HCT116 (cell line): Measurements from ENCODE around the gene ZNF555. TPM values are rescaled to one million over a fixed set of nuclear protein-coding genes. Genes with fewer than 3 reads are reported as not detected.

Source experiments
- ATAC-seq: fragments of 200-7000 bp; cut with Tn5 transposase; 2 replicates; pipeline ENCODE4 v1.9.1; 2020; ENCODE audit warnings: mild to moderate bottlenecking, moderate library complexity
- BruUV-seq: library from RNA; stranded (reverse); fragments of 400-500 nt; replicated peaks from 2 replicates; lab custom pipeline; 2021; lab: Mats Ljungman, UMichigan
- CTCF ChIA-PET: fragments of 300-600 bp; sonication (Branson Sonifier 250); formaldehyde crosslinking; loops from one replicate; lab custom pipeline; 2021; ENCODE audit warnings: antibody characterized with exemption; lab: Charles Lee
- POLR2A ChIA-PET: fragments of 300-600, 350-600 bp; sonication (Branson Sonifier 250); formaldehyde crosslinking; loops from one replicate; lab custom pipeline; 2021; ENCODE audit warnings: antibody characterized with exemption; lab: Charles Lee
- RAD21 ChIA-PET, 2 experiments: fragments of 300-600 bp; sonication (Branson Sonifier 250); formaldehyde crosslinking; loops; one replicate each; lab custom pipeline; 2023; ENCODE audit warnings: low total read pairs in 2 of 2; ENCODE audit not compliant: uncharacterized antibody in 2 of 2, unreplicated experiment in 2 of 2, low non-redundant PET in 1 of 2; lab: Charles Lee
- DNase-seq: peaks from one replicate; pipeline ENCODE4 v3.0.0-alpha.2; 2010; ENCODE audit warnings: low read depth, low spot score
- H2AFZ ChIP-seq: fragments of 200-600 bp; shearing (Covaris generic), sonication (generic); 2 replicates; pipeline ENCODE4 v1.6.1; 2017; ENCODE audit warnings: low read depth, mixed run types, mixed read lengths, antibody characterized with exemption, low read length; ENCODE audit not compliant: poor library complexity, severe bottlenecking
- H3K27ac ChIP-seq: 2 replicates; pipeline ENCODE4 v1.5.1; 2012; ENCODE audit warnings: low read depth, low read length
- H3K27me3 ChIP-seq: fragments of 200-600 bp; sonication (generic); 2 replicates; pipeline ENCODE4 v1.6.1; 2016; ENCODE audit warnings: mixed run types, low read length, mixed read lengths; ENCODE audit not compliant: insufficient read depth
- H3K36me3 ChIP-seq, 2 experiments: fragments of 200-500 bp in 1 of 2; fragments of 200-600 bp in 1 of 2; sonication (Bioruptor generic) in 1 of 2; sonication (generic) in 1 of 2; 2 replicates each; pipeline versions ENCODE4 v1.5.1 to v1.6.1; 2014 to 2016; ENCODE audit warnings: low read length in 2 of 2, inconsistent platforms in 1 of 2, mixed read lengths in 1 of 2, mixed run types in 1 of 2; ENCODE audit not compliant: insufficient read depth in 2 of 2, control insufficient read depth in 1 of 2
- H3K4me1 ChIP-seq, 2 experiments: fragments of 200-600 bp in 1 of 2; sonication (generic) in 1 of 2; 2 replicates each; pipeline versions ENCODE4 v1.5.1 to v1.6.1; 2012 to 2017; ENCODE audit warnings: low read length in 2 of 2, inconsistent platforms in 1 of 2, mild to moderate bottlenecking in 1 of 2, mixed read lengths in 1 of 2, mixed run types in 1 of 2, moderate library complexity in 1 of 2; ENCODE audit not compliant: insufficient read depth in 2 of 2, control insufficient read depth in 1 of 2
- H3K4me2 ChIP-seq: fragments of 200-600 bp; sonication (generic); 2 replicates; pipeline ENCODE4 v1.6.1; 2017; ENCODE audit warnings: mixed run types, low read length, mixed read lengths
- H3K4me3 ChIP-seq, 2 experiments: fragments of 200-600 bp in 1 of 2; sonication (generic) in 1 of 2; replicated peaks in 1 of 2; 2 replicates each; pipeline ENCODE4 v1.5.1; 2011 to 2016; ENCODE audit warnings: low read length in 2 of 2, control low read depth in 1 of 2, low read depth in 1 of 2, mild to moderate bottlenecking in 1 of 2, mixed read lengths in 1 of 2, mixed run types in 1 of 2
- H3K79me2 ChIP-seq: fragments of 200-600 bp; sonication (generic); 2 replicates; pipeline ENCODE4 v1.6.1; 2017; ENCODE audit warnings: mild to moderate bottlenecking, mixed run types, low read length, moderate library complexity, mixed read lengths; ENCODE audit not compliant: insufficient read depth
- H3K9ac ChIP-seq: fragments of 200-600 bp; sonication (generic); 2 replicates; pipeline ENCODE4 v1.6.1; 2016; ENCODE audit warnings: low read length, mixed read lengths
- H3K9me2 ChIP-seq: fragments of 200-600 bp; sonication (generic), shearing (Covaris generic); 2 replicates; pipeline ENCODE4 v1.6.1; 2017; ENCODE audit warnings: mixed run types, mild to moderate bottlenecking, moderate library complexity; ENCODE audit not compliant: insufficient read depth
- H3K9me3 ChIP-seq, 2 experiments: fragments of 200-500 bp in 1 of 2; fragments of 200-600 bp in 1 of 2; sonication (Bioruptor generic) in 1 of 2; sonication (generic) in 1 of 2; 2 replicates each; pipeline ENCODE4 v1.6.1; 2014 to 2017; ENCODE audit warnings: low read length in 2 of 2, mixed read lengths in 2 of 2, inconsistent platforms in 1 of 2, low read depth in 1 of 2, mild to moderate bottlenecking in 1 of 2, mixed run types in 1 of 2, moderate library complexity in 1 of 2; ENCODE audit not compliant: control insufficient read depth in 1 of 2, insufficient read depth in 1 of 2
- H4K20me1 ChIP-seq: fragments of 200-600 bp; sonication (generic), shearing (Covaris generic); 2 replicates; pipeline ENCODE4 v1.6.1; 2017; ENCODE audit warnings: mixed run types, mild to moderate bottlenecking, moderate library complexity; ENCODE audit not compliant: insufficient read depth
- EGR1 ChIP-seq: IDR thresholded peaks from 2 replicates; pipeline ENCODE4 v1.6.1; 2012; ENCODE audit warnings: low read depth
- ELF1 ChIP-seq: IDR thresholded peaks from 2 replicates; pipeline ENCODE4 v1.6.1; 2012; ENCODE audit warnings: low read depth, borderline replicate concordance
- JUND ChIP-seq: IDR thresholded peaks from 2 replicates; pipeline ENCODE4 v1.6.1; 2012
- MAX ChIP-seq: IDR thresholded peaks from 2 replicates; pipeline ENCODE4 v1.6.1; 2012
- ZBTB33 ChIP-seq: IDR thresholded peaks from 2 replicates; pipeline ENCODE4 v1.6.1; 2011; ENCODE audit warnings: mild to moderate bottlenecking, low read length, moderate library complexity; ENCODE audit not compliant: insufficient replicate concordance; ENCODE audit errors: extremely low read depth
- ZFX ChIP-seq: fragments of 450-650 bp; IDR thresholded peaks from 2 replicates; pipeline ENCODE4 v1.6.1; 2017
- ZNF274 ChIP-seq: fragments of 200-500 bp; sonication (Bioruptor generic); IDR thresholded peaks from 2 replicates; pipeline ENCODE4 v1.6.1; 2014; ENCODE audit warnings: mild to moderate bottlenecking, low read depth, low read length, inconsistent platforms
- intact Hi-C: fragments of 100-400 bp; cut with micrococcal nuclease; formaldehyde crosslinking; loops from 2 replicates; pipeline ENCODE4 v1.10.0; 2022
- total RNA-seq: library from RNA; stranded (reverse); gene quantifications from one replicate; pipeline ENCODE4 v1.2.1, GENCODE V29; 2021; ENCODE audit not compliant: unreplicated experiment

The ZNF555 gene
- total RNA-seq, 1 experiment from 2014 or later: 4.5 TPM

GRCh38 chr19:2837430-2837829, 3.8 kb upstream of the ZNF555 start:
- H4K20me1 ChIP-seq: no peaks in the 10 kb centered on the region
- TF ChIP-seq ZNF274: no peak
- TF ChIP-seq MAX: no peak
- no peak for TF ChIP-seq JUND
- no peak for TF ChIP-seq EGR1
- TF ChIP-seq ELF1: no peak
- H3K27me3 ChIP-seq: no peaks in the 10 kb centered on the region
- peaks cover 0 to 10% of the 10 kb centered on the region in 2 experiments; a peak in 2 of 4 replicates for H3K4me1 ChIP-seq
- RAD21 ChIA-PET: no interaction called here
- no peak overlapping the region for H3K27ac ChIP-seq
- peaks cover 13 to 30% of the 10 kb centered on the region in 2 experiments; a peak in 2 of 4 replicates for H3K9me3 ChIP-seq
- ATAC-seq: no peak
- CTCF ChIA-PET: no interaction called here
- no peak overlapping the region for H2AFZ ChIP-seq
- BruUV-seq: no TSS peak
- H3K4me3 ChIP-seq: no peak overlapping the region
- H3K36me3 ChIP-seq: no peaks in the 10 kb centered on the region
- no peak overlapping the region for H3K4me2 ChIP-seq
- intact Hi-C loops: no loop called here
- H3K79me2 ChIP-seq: no peaks in the 10 kb centered on the region; the same call in 1 of the 2 replicates
- H3K9ac ChIP-seq: no peak overlapping the region
- DNase-seq: no peak
- H3K9me2 ChIP-seq: no peaks in the 10 kb centered on the region
- POLR2A ChIA-PET: no interaction called here

- peak overlapping the region; percentile 56 for H3K9ac ChIP-seq
- peak overlapping the region; percentile 87 for H3K4me2 ChIP-seq
- peak overlapping the region; percentile 53 to 64 for H3K4me3 ChIP-seq
- no TSS peak for BruUV-seq
- no peaks in the 10 kb centered on the region for H3K9me2 ChIP-seq
- peaks cover 0 to 3% of the 10 kb centered on the region in 2 experiments; a peak in 1 of 4 replicates for H3K9me3 ChIP-seq
- ATAC-seq (peak; percentile 20), DNase-seq (no peak)
- peaks cover 0 to 12% of the 10 kb centered on the region in 2 experiments; a peak in 2 of 4 replicates for H3K4me1 ChIP-seq
- TF ChIP-seq ZFX (0 out of 2 replicates have a peak, but pooled peaks have one; percentile 18), ZBTB33 (no peak)
- H3K36me3 ChIP-seq: no peaks in the 10 kb centered on the region
- no peaks in the 10 kb centered on the region; the same call in 1 of the 2 replicates for H3K79me2 ChIP-seq
- ChIA-PET CTCF (interaction anchor here (0.9 to 1.7 kb wide), 3 partner anchors 9 to 46 kb away, joined by 3 to 5 read pairs (median 5); no protein-coding TSS in a partner anchor), POLR2A (no interaction called here), RAD21 (no interaction called here)
- H3K27ac ChIP-seq: peak overlapping the region; percentile 67; the same call in 1 of the 2 replicates
- H4K20me1 ChIP-seq: no peaks in the 10 kb centered on the region
- H2AFZ ChIP-seq: no peak overlapping the region
- no peaks in the 10 kb centered on the region for H3K27me3 ChIP-seq
- intact Hi-C loops: loop anchor here (10.0 kb wide), 1 partner anchor 93 kb away; no protein-coding TSS in a partner anchor
Measured at GRCh38 chr19:2841855-2842574, 740 bp downstream of the ZNF555 start.
